ENCODE measurements around the gene STK32C.
"Not testable (repeated sequence)": the region's sequence is repeated elsewhere in the genome, so short reads cannot be mapped to it uniquely, and the experiment has no call there.

The STK32C gene

DNA sequence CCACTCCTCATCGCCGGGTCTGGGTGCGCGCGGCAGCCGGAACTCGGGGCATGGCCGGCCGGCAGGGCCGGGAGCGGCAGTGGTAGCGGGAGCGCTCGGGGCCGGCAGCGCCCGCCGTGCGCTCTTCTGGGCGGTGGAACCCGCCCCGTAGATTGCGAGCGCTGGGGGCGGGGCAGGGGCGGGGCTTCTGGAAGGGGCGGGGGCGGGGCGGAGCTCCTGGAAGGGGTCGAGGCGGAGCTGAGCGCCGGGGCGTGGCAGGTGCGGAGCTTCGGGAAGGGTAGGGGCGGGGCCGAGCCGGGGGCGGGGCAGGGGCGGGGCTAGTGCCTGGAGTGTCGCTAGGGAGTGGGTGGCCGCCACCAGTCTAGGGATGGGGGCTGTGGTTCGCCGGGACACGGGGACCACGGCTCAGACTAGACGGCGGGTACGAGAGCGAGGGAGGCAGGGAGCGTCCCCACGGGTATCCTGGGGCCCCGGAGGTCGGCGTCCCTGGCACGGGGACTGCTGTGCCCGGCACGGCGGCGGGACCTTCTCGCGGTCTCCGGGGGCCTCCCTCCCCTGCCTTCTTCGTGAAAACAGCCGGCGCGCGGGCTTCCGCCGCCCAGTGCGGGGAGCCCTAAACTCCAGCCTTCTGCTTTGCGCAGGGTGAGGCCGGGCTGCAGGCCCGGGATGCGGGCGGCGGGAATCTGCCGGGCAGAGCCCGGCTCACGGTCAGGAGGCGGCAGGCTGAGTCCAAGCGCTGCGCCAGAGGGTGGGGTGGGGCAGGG, at the start of gene STK32C:
Gene STK32C (minus strand): TSS at position 128 of the 764 bp plus-strand sequence. CDS start 117 bp downstream, at position 11.
- peaks cover 51% of the 10 kb centered on the region for H3K27me3 ChIP-seq (ENCODE audit: insufficient read depth, insufficient read length)
- peak within 1 kb of the TSS; percentile 74 for H3K9ac ChIP-seq (ENCODE audit: insufficient read length, low read depth)
- H3K4me3 ChIP-seq (ENCODE audit: insufficient read length, low read depth): peak within 1 kb of the TSS; percentile 55
- TF ChIP-seq SUZ12 (IDR thresholded peaks at IDR 0.05; ENCODE audit: extremely low read depth, insufficient read depth, insufficient read length): no peak
- TF ChIP-seq ZNF274 (IDR thresholded peaks at IDR 0.05; ENCODE audit: low read depth, low read length): no peak
- TF ChIP-seq YY1 (IDR thresholded peaks at IDR 0.05; ENCODE audit: insufficient read depth, insufficient read length): no peak
- H3K36me3 ChIP-seq (ENCODE audit: insufficient read depth, insufficient read length, low read length): no peaks in the 10 kb centered on the region
- peaks cover 11% of the 10 kb centered on the region; the same call in 1 of the 2 replicates for H3K9me3 ChIP-seq (ENCODE audit: insufficient read depth, low read length)
- H3K4me1 ChIP-seq (ENCODE audit: insufficient read depth, insufficient read length): peaks cover 4% of the 10 kb centered on the region
- peak; percentile 56 for DNase-seq (ENCODE audit: low read depth, low spot score)

DNA sequence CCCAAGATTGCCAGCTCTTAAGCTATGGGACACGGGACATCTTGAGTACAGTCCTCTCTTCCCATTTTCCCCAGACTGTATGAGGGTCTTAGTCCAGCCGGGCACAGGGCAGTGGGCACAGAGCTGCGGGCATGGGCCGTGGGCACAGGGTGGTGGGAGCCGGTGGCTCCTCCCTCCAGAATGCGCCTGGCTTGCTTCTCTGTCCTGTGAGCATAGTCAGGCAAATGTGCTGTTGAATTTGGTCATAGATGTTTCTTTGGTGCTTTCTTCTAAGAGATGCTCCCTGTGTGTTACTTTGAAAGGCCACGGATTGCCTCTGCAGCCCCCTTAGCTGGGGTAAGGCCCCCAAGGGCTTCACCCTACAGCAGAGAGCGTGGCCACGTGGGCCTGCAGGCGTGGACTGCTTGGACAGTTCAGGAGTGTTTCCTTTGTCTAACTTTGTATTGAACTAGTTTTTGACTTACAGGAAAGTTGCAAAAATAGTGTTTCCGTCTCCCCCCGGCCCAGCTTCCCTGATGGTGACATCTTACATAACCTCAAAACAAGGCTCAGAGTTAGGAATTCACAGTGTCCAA, 49.0 kb upstream of the STK32C start:
- H3K27me3 ChIP-seq (ENCODE audit: insufficient read depth, insufficient read length): no peaks in the 10 kb centered on the region
- H3K4me3 ChIP-seq (ENCODE audit: insufficient read length, low read depth): no peak overlapping the region
- H3K4me1 ChIP-seq (ENCODE audit: insufficient read depth, insufficient read length): no peaks in the 10 kb centered on the region
- TF ChIP-seq SUZ12 (IDR thresholded peaks at IDR 0.05; ENCODE audit: extremely low read depth, insufficient read depth, insufficient read length) (no peak), YY1 (IDR thresholded peaks at IDR 0.05; ENCODE audit: insufficient read depth, insufficient read length) (no peak), ZNF274 (IDR thresholded peaks at IDR 0.05; ENCODE audit: low read depth, low read length) (no peak)
- DNase-seq (ENCODE audit: low read depth, low spot score): no peak
- H3K9ac ChIP-seq (ENCODE audit: insufficient read length, low read depth): no peak overlapping the region
- H3K9me3 ChIP-seq (ENCODE audit: insufficient read depth, low read length): no peaks in the 10 kb centered on the region
- H3K36me3 ChIP-seq (ENCODE audit: insufficient read depth, insufficient read length, low read length): no peaks in the 10 kb centered on the region

DNA sequence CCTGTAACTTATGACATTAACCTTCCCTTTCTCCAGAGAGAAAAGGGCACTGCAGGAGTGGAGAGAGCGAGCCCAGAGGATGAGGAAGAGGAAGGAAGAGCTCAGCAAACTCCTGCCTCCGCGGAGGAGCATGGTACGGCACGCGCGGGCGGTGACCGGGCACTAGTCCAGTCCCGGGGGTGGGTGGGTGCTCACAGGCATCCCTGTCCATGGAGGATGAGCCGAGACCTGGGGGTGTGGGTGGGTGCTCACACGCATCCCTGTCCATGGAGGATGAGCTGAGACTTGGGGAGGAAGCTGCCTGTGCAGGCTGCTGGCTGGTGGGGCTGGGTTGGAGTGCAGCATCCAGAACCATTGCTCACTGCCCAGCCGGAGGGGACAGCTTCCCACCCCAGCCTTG, 48.0 kb upstream of the STK32C start:
- no peak for DNase-seq (ENCODE audit: low read depth, low spot score)
- Histone ChIP-seq H3K27me3 (ENCODE audit: insufficient read depth, insufficient read length) (no peaks in the 10 kb centered on the region), H3K9me3 (ENCODE audit: insufficient read depth, low read length) (no peaks in the 10 kb centered on the region), H3K4me3 (ENCODE audit: insufficient read length, low read depth) (no peak overlapping the region), H3K9ac (ENCODE audit: insufficient read length, low read depth) (no peak overlapping the region), H3K4me1 (ENCODE audit: insufficient read depth, insufficient read length) (no peaks in the 10 kb centered on the region), H3K36me3 (ENCODE audit: insufficient read depth, insufficient read length, low read length) (no peaks in the 10 kb centered on the region)
- TF ChIP-seq YY1 (IDR thresholded peaks at IDR 0.05; ENCODE audit: insufficient read depth, insufficient read length) (no peak), ZNF274 (IDR thresholded peaks at IDR 0.05; ENCODE audit: low read depth, low read length) (no peak)

- Histone ChIP-seq H3K4me3 (ENCODE audit: insufficient read length, low read depth) (no peak overlapping the region), H3K4me1 (ENCODE audit: insufficient read depth, insufficient read length) (no peaks in the 10 kb centered on the region), H3K9ac (ENCODE audit: insufficient read length, low read depth) (no peak overlapping the region), H3K27me3 (ENCODE audit: insufficient read depth, insufficient read length) (no peaks in the 10 kb centered on the region), H3K9me3 (ENCODE audit: insufficient read depth, low read length) (no peaks in the 10 kb centered on the region), H3K36me3 (ENCODE audit: insufficient read depth, insufficient read length, low read length) (no peaks in the 10 kb centered on the region)
- no peak for TF ChIP-seq YY1 (IDR thresholded peaks at IDR 0.05; ENCODE audit: insufficient read depth, insufficient read length)
- TF ChIP-seq SUZ12 (IDR thresholded peaks at IDR 0.05; ENCODE audit: extremely low read depth, insufficient read depth, insufficient read length): no peak
- DNase-seq (ENCODE audit: low read depth, low spot score): no peak
These were observed 47.5 kb upstream of the STK32C start for GRCh38 chr10:132355297-132355696.

- TF ChIP-seq SUZ12 (IDR thresholded peaks at IDR 0.05; ENCODE audit: extremely low read depth, insufficient read depth, insufficient read length) (no peak), ZNF274 (IDR thresholded peaks at IDR 0.05; ENCODE audit: low read depth, low read length) (no peak), YY1 (IDR thresholded peaks at IDR 0.05; ENCODE audit: insufficient read depth, insufficient read length) (no peak)
- H3K36me3 ChIP-seq (ENCODE audit: insufficient read depth, insufficient read length, low read length): no peaks in the 10 kb centered on the region
- H3K27me3 ChIP-seq (ENCODE audit: insufficient read depth, insufficient read length): no peaks in the 10 kb centered on the region
- no peak overlapping the region for H3K9ac ChIP-seq (ENCODE audit: insufficient read length, low read depth)
- H3K4me3 ChIP-seq (ENCODE audit: insufficient read length, low read depth): no peak overlapping the region
- DNase-seq (ENCODE audit: low read depth, low spot score): no peak
- no peaks in the 10 kb centered on the region for H3K4me1 ChIP-seq (ENCODE audit: insufficient read depth, insufficient read length)
- H3K9me3 ChIP-seq (ENCODE audit: insufficient read depth, low read length): no peaks in the 10 kb centered on the region
These were observed 46.8 kb upstream of the STK32C start for GRCh38 chr10:132354356-132355094.

DNA sequence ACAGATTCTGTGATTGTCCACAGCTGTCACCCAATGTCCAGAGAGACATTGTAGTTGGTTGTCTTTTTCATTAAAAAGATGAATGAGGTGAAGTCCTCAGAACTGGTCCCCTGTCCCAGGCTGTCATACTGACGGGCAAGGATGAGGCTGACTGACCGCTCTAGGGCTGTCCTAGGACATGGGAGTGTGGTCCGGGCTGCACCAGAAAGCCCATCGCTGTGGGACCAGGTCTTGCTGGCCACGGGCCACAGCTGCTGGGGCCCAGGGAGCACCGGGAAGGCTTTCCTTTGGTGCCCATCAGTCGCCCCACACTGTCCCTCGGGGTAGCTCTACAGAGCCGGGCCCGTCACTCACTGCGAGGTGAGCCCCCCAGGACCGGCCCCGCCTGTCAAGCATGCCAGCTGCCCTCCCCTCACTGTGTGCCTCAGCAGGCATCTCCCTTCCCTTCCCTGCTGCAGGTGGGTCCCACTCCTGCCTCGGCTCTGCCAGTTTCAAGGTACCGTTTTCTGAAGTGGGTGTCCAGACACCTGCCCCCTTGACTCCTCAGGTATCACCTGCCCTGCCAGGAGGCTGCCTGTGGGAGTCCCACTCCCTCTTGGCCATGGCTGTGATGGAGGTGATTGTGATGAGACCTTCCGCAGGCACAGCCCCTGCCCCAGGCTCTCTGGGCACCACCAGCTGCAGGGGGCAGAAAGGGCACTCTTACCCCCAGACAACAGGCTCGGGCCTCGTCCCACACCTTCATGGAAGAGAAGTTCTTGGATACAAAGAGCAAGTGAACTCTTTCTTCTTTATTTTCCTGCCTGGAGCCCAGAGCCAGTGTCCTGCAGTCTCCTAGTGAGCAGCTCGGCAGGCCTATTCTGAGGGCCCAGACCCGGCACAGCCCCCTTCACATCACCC, 46.0 kb upstream of the STK32C start:
- DNase-seq (ENCODE audit: low read depth, low spot score): no peak
- no peaks in the 10 kb centered on the region for H3K36me3 ChIP-seq (ENCODE audit: insufficient read depth, insufficient read length, low read length)
- H3K9me3 ChIP-seq (ENCODE audit: insufficient read depth, low read length): no peaks in the 10 kb centered on the region
- no peaks in the 10 kb centered on the region for H3K27me3 ChIP-seq (ENCODE audit: insufficient read depth, insufficient read length)
- H3K9ac ChIP-seq (ENCODE audit: insufficient read length, low read depth): no peak overlapping the region
- H3K4me3 ChIP-seq (ENCODE audit: insufficient read length, low read depth): no peak overlapping the region
- TF ChIP-seq SUZ12 (IDR thresholded peaks at IDR 0.05; ENCODE audit: extremely low read depth, insufficient read depth, insufficient read length) (no peak), ZNF274 (IDR thresholded peaks at IDR 0.05; ENCODE audit: low read depth, low read length) (no peak), YY1 (IDR thresholded peaks at IDR 0.05; ENCODE audit: insufficient read depth, insufficient read length) (no peak)
- no peaks in the 10 kb centered on the region for H3K4me1 ChIP-seq (ENCODE audit: insufficient read depth, insufficient read length)

- H3K36me3 ChIP-seq (ENCODE audit: insufficient read depth, insufficient read length, low read length); H3K9ac ChIP-seq (ENCODE audit: insufficient read length, low read depth); H3K27me3 ChIP-seq (ENCODE audit: insufficient read depth, insufficient read length); H3K4me1 ChIP-seq (ENCODE audit: insufficient read depth, insufficient read length); H3K9me3 ChIP-seq (ENCODE audit: insufficient read depth, low read length); H3K4me3 ChIP-seq (ENCODE audit: insufficient read length, low read depth): not testable (repeated sequence)
- peak; percentile 35 for DNase-seq (ENCODE audit: low read depth, low spot score)
These were observed 44.9 kb upstream of the STK32C start for GRCh38 chr10:132352462-132353308.
